ENCODE measurements around the gene ARHGEF10L.

The ARHGEF10L gene

GRCh38 chr1:17639703-17640340 is 100.3 kb downstream of the ARHGEF10L start:
- H3K9ac ChIP-seq (ENCODE audit: low read depth, low read length) = no peak overlapping the region
- no peak overlapping the region for H3K4me3 ChIP-seq (ENCODE audit: low read depth in 1 of 2, low read length in 2 of 2)
- H3K79me2 ChIP-seq (ENCODE audit: insufficient read depth, low read length) = no peaks in the 10 kb centered on the region
- H3K36me3 ChIP-seq (ENCODE audit: insufficient read depth, low read length) = no peaks in the 10 kb centered on the region
- no peak overlapping the region for H2AFZ ChIP-seq (ENCODE audit: low read depth, low read length)
- no peaks in the 10 kb centered on the region for H3K4me1 ChIP-seq (ENCODE audit: insufficient read depth, low read length)
- H3K27me3 ChIP-seq (ENCODE audit: insufficient read depth, low read length, poor library complexity) = peaks cover 3% of the 10 kb centered on the region
- no peak for ATAC-seq (ENCODE audit: insufficient read depth, low read depth)
- H4K20me1 ChIP-seq (ENCODE audit: insufficient read depth, low read length) = peaks cover 12% of the 10 kb centered on the region
- no peaks in the 10 kb centered on the region for H3K9me3 ChIP-seq (ENCODE audit: insufficient read depth, low read length, severe bottlenecking)
- no peak for DNase-seq
- no peak overlapping the region for H3K27ac ChIP-seq (ENCODE audit: low read length)
- no peak overlapping the region for H3K4me2 ChIP-seq (ENCODE audit: insufficient read depth, low read length)
- TF ChIP-seq, protein P1, sequence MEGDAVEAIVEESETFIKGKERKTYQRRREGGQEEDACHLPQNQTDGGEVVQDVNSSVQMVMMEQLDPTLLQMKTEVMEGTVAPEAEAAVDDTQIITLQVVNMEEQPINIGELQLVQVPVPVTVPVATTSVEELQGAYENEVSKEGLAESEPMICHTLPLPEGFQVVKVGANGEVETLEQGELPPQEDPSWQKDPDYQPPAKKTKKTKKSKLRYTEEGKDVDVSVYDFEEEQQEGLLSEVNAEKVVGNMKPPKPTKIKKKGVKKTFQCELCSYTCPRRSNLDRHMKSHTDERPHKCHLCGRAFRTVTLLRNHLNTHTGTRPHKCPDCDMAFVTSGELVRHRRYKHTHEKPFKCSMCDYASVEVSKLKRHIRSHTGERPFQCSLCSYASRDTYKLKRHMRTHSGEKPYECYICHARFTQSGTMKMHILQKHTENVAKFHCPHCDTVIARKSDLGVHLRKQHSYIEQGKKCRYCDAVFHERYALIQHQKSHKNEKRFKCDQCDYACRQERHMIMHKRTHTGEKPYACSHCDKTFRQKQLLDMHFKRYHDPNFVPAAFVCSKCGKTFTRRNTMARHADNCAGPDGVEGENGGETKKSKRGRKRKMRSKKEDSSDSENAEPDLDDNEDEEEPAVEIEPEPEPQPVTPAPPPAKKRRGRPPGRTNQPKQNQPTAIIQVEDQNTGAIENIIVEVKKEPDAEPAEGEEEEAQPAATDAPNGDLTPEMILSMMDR (IDR thresholded peaks at IDR 0.05; ENCODE audit: borderline replicate concordance, extremely low read depth, low read length, poor library complexity, severe bottlenecking) = no peak
- no peak for TF ChIP-seq EZH2 (IDR thresholded peaks at IDR 0.05; ENCODE audit: borderline replicate concordance, low read depth, low read length, severe bottlenecking)

GRCh38 chr1:17640393-17640792 is 100.9 kb downstream of the ARHGEF10L start:
- H3K36me3 ChIP-seq (ENCODE audit: insufficient read depth, low read length) = no peaks in the 10 kb centered on the region
- no peak overlapping the region for H3K27ac ChIP-seq (ENCODE audit: low read length)
- TF ChIP-seq, protein P1 (IDR thresholded peaks at IDR 0.05; ENCODE audit: borderline replicate concordance, extremely low read depth, low read length, poor library complexity, severe bottlenecking) = no peak
- H3K4me3 ChIP-seq (ENCODE audit: low read depth in 1 of 2, low read length in 2 of 2) = no peak overlapping the region
- H2AFZ ChIP-seq (ENCODE audit: low read depth, low read length) = no peak overlapping the region
- H4K20me1 ChIP-seq (ENCODE audit: insufficient read depth, low read length) = peaks cover 12% of the 10 kb centered on the region
- H3K79me2 ChIP-seq (ENCODE audit: insufficient read depth, low read length) = no peaks in the 10 kb centered on the region
- no peaks in the 10 kb centered on the region for H3K4me1 ChIP-seq (ENCODE audit: insufficient read depth, low read length)
- no peak for DNase-seq
- no peak overlapping the region for H3K4me2 ChIP-seq (ENCODE audit: insufficient read depth, low read length)
- H3K27me3 ChIP-seq (ENCODE audit: insufficient read depth, low read length, poor library complexity) = peaks cover 3% of the 10 kb centered on the region
- no peak for ATAC-seq (ENCODE audit: insufficient read depth, low read depth)
- no peak overlapping the region for H3K9ac ChIP-seq (ENCODE audit: low read depth, low read length)
- H3K9me3 ChIP-seq (ENCODE audit: insufficient read depth, low read length, severe bottlenecking) = no peaks in the 10 kb centered on the region

GRCh38 chr1:17640975-17641374 is 101.5 kb downstream of the ARHGEF10L start:
- no peaks in the 10 kb centered on the region for H3K9me3 ChIP-seq (ENCODE audit: insufficient read depth, low read length, severe bottlenecking)
- H3K4me3 ChIP-seq (ENCODE audit: low read depth in 1 of 2, low read length in 2 of 2) = no peak overlapping the region
- no peak overlapping the region for H3K4me2 ChIP-seq (ENCODE audit: insufficient read depth, low read length)
- DNase-seq (no peak), ATAC-seq (ENCODE audit: insufficient read depth, low read depth) (no peak)
- no peak overlapping the region for H3K9ac ChIP-seq (ENCODE audit: low read depth, low read length)
- peaks cover 3% of the 10 kb centered on the region for H3K27me3 ChIP-seq (ENCODE audit: insufficient read depth, low read length, poor library complexity)
- no peaks in the 10 kb centered on the region for H3K36me3 ChIP-seq (ENCODE audit: insufficient read depth, low read length)
- peaks cover 12% of the 10 kb centered on the region for H4K20me1 ChIP-seq (ENCODE audit: insufficient read depth, low read length)
- TF ChIP-seq, protein P1 (IDR thresholded peaks at IDR 0.05; ENCODE audit: borderline replicate concordance, extremely low read depth, low read length, poor library complexity, severe bottlenecking) = no peak
- TF ChIP-seq EZH2 (IDR thresholded peaks at IDR 0.05; ENCODE audit: borderline replicate concordance, low read depth, low read length, severe bottlenecking) = no peak
- no peaks in the 10 kb centered on the region for H3K4me1 ChIP-seq (ENCODE audit: insufficient read depth, low read length)
- no peaks in the 10 kb centered on the region for H3K79me2 ChIP-seq (ENCODE audit: insufficient read depth, low read length)
- H3K27ac ChIP-seq (ENCODE audit: low read length) = no peak overlapping the region
- no peak overlapping the region for H2AFZ ChIP-seq (ENCODE audit: low read depth, low read length)
